Hematopoietic multipotent progenitor cell treated with erythropoietin and hydrocortisone succinate and interleukin-3 and kit ligand, for 6 days (in vitro differentiated cells): ENCODE measurements around the gene GAREM1.

Experiments used
- DNase-seq: peaks from one replicate; pipeline ENCODE4 v3.0.0-alpha.2; 2015

The GAREM1 gene

DNA sequence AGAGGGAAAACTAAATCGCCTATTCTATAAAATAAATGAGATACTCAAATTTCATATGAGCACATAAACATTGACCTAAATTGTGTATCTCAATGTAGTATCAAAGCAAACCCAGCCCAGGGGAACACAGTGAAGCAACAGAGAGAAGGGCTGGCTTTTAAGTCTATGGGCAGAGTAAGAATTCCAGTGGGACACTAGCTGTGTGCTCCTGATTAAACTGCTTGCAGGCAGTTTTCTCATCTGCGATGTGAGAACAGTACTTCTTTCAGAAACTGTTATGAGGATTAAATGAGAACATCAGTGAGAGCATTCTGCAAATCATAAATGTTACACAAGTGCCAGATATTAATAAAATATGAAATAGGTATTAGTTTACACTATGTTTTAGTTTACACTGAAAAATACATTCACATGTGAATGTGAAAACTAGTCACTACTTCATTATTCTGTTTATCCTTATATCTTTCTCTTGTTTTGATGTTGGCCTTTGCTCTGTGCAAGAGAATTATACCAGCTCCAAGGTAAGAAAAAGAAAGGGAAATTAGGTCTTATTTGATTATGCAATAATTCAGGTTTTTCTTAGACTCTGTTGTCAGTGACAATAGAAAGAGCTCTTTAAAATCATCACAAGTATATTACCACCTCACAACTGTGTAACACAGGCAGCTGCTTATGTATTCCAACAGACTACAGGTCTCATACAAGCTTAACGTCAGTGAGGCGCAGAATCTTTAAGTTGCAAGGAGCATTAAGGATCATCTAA is 47.5 kb downstream of the GAREM1 start:
- no peak for DNase-seq

- no peak for DNase-seq
Measured at GRCh38 chr18:32422201-32422600, 48.5 kb downstream of the GAREM1 start.

GRCh38 chr18:32420084-32420750 is 50.5 kb downstream of the GAREM1 start:
- DNase-seq, result peak; percentile 3

- no peak for DNase-seq
Measured at GRCh38 chr18:32418148-32418547, 52.5 kb downstream of the GAREM1 start.

GRCh38 chr18:32405588-32405987 is 65.1 kb downstream of the GAREM1 start:
- no peak for DNase-seq

GRCh38 chr18:32401621-32402020 is 69.1 kb downstream of the GAREM1 start:
- no peak for DNase-seq

DNA sequence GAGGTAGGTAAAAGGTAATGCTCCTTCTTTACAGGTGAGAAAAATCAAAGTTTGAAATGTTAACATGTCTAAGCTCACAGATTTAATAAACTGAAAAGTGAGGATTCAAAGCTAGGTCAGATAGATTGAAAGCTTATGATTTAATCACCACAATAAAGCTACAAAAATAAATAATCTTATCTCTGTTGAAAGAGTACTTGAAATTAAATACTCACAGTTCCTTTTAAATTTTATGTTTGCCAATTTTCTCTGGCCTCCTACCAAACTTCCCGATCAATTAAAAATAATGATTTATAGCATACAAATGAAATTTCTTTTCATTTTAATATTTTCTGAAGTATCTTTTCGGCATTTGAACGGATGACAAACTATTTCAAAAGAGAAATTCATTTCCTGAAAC is 77.3 kb downstream of the GAREM1 start:
- no peak for DNase-seq

GRCh38 chr18:32391126-32391525 is 79.6 kb downstream of the GAREM1 start:
- peak; percentile 2 for DNase-seq

- DNase-seq, result no peak
Measured at GRCh38 chr18:32389858-32390257, 80.8 kb downstream of the GAREM1 start.

GRCh38 chr18:32389191-32389590 is 81.5 kb downstream of the GAREM1 start:
- DNase-seq, result no peak

DNA sequence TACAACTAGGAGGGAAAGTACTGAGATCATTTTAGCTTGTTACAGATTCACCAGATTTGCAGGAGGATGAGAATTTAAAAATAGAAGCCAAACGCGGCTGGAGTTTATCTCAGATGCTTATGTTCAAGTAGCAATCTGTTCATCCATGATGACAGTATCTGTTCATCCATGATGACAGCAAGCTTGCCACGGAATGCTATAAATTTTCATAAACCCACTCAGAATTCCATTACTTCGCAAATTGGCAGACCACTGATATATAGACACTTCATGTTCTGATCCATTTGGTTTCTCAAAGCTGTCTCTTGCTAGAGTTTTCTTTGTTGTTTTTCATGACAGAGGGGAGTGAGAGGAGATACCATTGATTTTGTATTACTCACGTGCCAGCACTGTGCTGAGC is 84.2 kb downstream of the GAREM1 start:
- DNase-seq, result no peak

- no peak for DNase-seq
Measured at GRCh38 chr18:32383050-32383819, 87.4 kb downstream of the GAREM1 start.

GRCh38 chr18:32381761-32382160 is 88.9 kb downstream of the GAREM1 start:
- DNase-seq, result no peak

DNA sequence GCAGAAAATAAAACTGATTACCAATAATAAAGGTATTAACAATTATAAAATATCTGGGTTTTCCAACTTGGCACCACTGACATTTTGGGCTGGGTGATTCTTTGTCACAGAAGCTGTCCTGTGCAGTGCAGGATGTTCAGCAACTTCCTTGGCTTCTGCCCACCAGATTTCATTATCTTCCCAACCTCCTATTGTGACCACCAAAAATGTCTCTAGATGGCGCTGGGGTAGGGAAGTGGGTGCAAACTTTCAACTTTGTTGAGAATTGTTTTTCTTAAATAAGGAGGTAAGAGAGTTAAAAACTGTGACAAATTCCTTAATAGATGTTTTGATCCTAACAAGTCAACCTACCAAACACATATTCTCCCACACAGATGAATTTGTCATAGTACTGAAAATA is 90.1 kb downstream of the GAREM1 start:
- no peak for DNase-seq

GRCh38 chr18:32379891-32380290 is 90.8 kb downstream of the GAREM1 start:
- DNase-seq, result no peak

GRCh38 chr18:32378705-32379104 is 92.0 kb downstream of the GAREM1 start:
- no peak for DNase-seq

DNA sequence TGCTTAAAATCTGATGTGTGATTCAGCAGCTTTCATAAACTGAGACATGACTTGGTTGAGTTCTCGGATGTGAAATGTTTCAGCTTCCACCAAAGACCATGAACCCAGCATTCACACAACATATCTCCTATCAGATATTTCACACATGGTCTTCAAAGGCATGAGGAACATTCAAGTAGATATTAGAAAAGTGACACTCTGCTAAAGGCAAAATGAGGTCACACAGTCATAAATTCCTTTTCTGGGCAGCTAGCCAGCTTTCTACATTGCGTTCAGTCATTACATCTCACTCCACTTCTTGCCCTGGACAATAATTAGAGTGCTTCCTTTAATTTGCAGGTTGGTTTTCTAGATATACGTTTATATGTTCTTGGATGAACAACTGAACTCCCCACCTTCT is 96.7 kb downstream of the GAREM1 start:
- DNase-seq, result no peak

DNA sequence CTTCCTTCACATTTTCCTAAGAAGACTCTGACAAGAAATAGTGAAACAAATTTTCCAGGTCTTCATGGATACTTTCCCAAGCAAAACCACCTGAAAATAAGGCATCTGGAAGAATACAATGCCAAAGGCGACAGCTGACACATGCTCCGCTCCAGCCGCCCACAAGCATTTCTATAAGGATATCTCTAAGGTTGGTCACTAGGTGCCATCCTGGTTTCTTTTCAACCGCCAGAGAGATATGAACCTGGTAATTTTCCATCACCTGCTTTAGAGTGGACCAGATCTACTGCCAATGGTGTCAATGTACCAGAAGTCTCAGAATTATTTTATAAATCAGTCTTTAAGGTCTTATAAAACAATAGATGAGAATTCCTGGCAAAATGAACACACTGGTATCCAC is 97.2 kb downstream of the GAREM1 start:
- DNase-seq, result no peak

DNA sequence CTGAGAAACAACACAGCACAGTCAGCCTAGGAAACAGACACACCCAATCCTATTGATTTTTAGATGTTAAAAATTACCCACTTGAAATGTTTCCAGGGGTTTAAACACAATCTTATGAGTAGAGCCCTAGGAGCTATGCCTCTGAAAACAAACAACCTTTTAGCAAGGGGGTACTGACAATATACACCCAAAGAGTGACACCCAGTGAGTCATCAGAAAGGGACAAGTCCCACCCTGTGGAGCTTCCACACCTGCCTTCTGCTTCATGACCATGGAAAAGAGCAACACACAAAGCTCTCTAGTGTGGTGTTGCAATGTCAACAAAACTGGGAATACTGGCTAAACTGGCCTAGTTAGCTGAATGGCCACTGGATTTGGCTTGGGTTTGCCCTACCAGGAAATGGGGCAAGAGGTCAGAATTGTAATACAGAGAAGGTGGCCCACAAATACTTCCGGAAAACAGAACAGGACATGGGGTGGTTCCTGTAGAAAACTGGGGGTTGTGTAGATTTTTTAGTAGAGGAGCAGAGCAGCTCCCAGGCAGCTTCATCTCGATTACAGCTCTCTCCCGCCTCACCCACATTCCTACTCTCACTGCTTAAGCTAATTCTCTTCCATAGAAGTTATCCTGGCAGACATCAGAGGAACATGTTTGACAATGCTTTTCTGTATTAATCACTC is 98.2 kb downstream of the GAREM1 start:
- DNase-seq, result no peak

GRCh38 chr18:32372047-32372380 is 98.7 kb downstream of the GAREM1 start:
- no peak for DNase-seq

GRCh38 chr18:32371384-32371783 is 99.3 kb downstream of the GAREM1 start:
- no peak for DNase-seq

DNA sequence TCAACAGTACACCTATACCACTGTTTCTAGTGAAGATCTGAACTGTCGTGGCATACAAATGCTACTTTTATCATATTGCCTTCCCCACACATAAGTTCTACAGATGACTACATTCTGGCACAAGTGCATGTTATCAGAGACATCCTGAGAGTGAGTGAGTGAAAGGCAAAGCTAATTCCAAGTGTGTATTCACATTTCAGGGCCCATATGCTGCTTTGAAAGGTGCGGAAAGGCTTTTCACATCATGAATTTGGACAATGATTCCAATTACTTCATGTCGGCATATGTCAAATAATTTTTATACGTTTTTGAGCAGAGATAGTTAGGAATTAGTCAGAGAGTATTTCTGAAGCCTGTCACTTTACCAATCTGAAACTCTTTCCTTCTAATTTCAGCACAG is 101.7 kb downstream of the GAREM1 start:
- DNase-seq, result no peak

GRCh38 chr18:32368170-32368569 is 102.5 kb downstream of the GAREM1 start:
- no peak for DNase-seq
